Measurements from ENCODE around the gene RFT1. TPM values are rescaled to one million over a fixed set of nuclear protein-coding genes. Genes with fewer than 3 reads are reported as not detected.
A peak's percentile ranks its signal among the peaks of the same experiment; 100 is the strongest.

RFT1 gene
- total RNA-seq, 6 experiments from 2014 or later = 9.3 to 12.4 (median 10.4) TPM

DNA sequence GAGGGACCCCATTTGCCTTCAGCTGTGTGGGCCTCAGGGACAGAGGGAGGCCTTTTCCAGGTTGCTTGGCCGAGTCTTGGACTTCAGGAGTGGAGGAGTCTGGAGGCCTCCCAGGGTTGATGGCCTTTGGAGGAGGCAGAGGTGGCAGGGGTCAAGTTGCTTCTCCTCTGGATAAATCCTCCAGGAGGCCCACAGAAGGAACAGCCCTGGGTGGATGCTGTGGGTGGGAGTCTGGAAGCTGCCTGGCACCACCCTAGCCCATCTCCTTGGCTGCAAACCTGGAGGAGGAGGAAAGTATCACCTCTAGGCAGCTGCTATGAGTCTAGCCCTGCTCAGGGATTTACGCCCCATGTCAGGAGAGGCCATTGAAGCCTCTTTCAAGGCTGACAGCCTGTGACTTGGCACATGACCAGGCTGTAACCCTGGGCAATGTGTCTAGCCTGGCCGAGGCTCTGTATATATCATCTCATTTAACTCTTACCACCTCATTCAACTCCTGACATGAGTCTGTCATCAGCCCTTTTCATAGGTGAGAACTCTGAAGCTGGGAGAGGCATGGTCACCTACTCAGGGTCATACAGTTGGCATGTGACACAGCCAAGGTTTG, 27.8 kb upstream of the RFT1 start:
- TF ChIP-seq, protein P1, sequence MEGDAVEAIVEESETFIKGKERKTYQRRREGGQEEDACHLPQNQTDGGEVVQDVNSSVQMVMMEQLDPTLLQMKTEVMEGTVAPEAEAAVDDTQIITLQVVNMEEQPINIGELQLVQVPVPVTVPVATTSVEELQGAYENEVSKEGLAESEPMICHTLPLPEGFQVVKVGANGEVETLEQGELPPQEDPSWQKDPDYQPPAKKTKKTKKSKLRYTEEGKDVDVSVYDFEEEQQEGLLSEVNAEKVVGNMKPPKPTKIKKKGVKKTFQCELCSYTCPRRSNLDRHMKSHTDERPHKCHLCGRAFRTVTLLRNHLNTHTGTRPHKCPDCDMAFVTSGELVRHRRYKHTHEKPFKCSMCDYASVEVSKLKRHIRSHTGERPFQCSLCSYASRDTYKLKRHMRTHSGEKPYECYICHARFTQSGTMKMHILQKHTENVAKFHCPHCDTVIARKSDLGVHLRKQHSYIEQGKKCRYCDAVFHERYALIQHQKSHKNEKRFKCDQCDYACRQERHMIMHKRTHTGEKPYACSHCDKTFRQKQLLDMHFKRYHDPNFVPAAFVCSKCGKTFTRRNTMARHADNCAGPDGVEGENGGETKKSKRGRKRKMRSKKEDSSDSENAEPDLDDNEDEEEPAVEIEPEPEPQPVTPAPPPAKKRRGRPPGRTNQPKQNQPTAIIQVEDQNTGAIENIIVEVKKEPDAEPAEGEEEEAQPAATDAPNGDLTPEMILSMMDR (IDR thresholded peaks at IDR 0.05) = no peak
- no peak for TF ChIP-seq POLR2A (IDR thresholded peaks at IDR 0.05)
- Histone ChIP-seq H3K27me3 (no peaks in the 10 kb centered on the region), H3K4me1 (peaks cover 0 to 27% (median 9%) of the 10 kb centered on the region in 4 donors), H3K27ac (no peak overlapping the region), H3K4me3 (no peak overlapping the region), H3K36me3 (no peaks in the 10 kb centered on the region), H3K9me3 (no peaks in the 10 kb centered on the region)
- DNase-seq = no peak
- intact Hi-C loops (cut with DNase I) = no loop called here
- no peak for ATAC-seq
- WGBS (ENCODE audit: insufficient coverage, low coverage, low lambda C conversion rate, missing lambda C conversion rate) = 17% methylated on average over 1 of the region's 3 CpGs

DNA sequence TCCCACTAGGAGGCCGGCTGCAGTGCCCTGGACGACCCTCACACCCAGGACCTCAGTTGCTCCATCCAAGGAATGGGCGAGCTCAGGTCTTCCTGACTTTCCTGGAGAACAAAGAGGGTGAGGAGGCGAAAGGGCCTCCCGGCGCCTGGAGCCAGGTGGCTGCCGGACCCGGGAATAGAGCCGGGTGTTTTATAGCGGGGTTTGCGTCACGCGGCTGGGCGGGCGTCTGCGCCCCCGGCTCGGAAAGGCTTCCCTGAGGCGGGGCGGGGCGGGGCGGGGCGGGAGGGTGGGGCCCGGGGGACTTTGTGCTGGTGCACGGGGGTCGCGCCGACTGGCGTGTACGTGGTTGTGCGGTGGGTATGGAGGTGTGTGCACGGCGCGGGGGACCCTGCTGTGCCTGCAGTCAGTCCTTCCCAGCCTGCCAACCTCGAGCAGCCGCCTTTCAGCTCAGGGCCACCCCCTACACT, 26.2 kb upstream of the RFT1 start:
- Histone ChIP-seq H3K4me3 (no peak overlapping the region), H3K27me3 (no peaks in the 10 kb centered on the region), H3K36me3 (no peaks in the 10 kb centered on the region), H3K4me1 (peaks cover 0 to 27% (median 9%) of the 10 kb centered on the region in 4 donors), H3K9me3 (no peaks in the 10 kb centered on the region), H3K27ac (no peak overlapping the region)
- no peak for ATAC-seq
- DNase-seq = no peak
- 34% methylated on average over 3 of the region's 36 CpGs for WGBS (ENCODE audit: insufficient coverage, low coverage, low lambda C conversion rate, missing lambda C conversion rate)
- TF ChIP-seq POLR2A (IDR thresholded peaks at IDR 0.05) = no peak
- TF ChIP-seq, protein P1 (IDR thresholded peaks at IDR 0.05) = no peak
- intact Hi-C loops (cut with DNase I) = no loop called here

DNA sequence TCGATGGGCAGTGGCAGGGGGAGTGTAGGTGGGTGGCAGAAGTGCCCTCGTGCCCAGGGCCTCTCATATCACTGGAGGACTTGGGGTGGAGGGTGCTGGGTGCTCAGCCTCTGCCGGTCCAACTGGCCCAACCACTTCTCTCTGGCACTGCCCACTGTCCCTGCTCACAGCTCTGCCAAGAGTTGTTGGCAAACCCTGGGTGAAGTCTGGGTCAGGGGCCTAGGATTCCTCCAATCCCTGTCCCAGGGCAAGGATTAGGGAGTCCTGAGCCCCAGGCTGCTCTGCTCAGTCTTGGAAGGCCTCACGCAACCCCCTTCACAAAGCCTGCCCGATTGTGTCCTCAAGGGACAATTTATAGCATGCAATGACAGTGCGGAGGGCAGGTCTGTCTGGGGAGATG, 25.5 kb upstream of the RFT1 start:
- no peak overlapping the region for H3K27ac ChIP-seq
- no peak overlapping the region for H3K4me3 ChIP-seq
- peaks cover 0 to 32% (median 9%) of the 10 kb centered on the region in 4 donors for H3K4me1 ChIP-seq
- whole genome bisulfite sequencing (ENCODE audit: insufficient coverage, low coverage, low lambda C conversion rate, missing lambda C conversion rate) = 61% methylated on average over 3 of the region's 6 CpGs
- ATAC-seq (peak in 3 of 4 donors; percentile 50 to 56 (median 53)), DNase-seq (peak in 2 of 3 donors; percentile 74 to 82)
- H3K9me3 ChIP-seq = no peaks in the 10 kb centered on the region
- H3K36me3 ChIP-seq = no peaks in the 10 kb centered on the region
- intact Hi-C loops (cut with DNase I) = no loop called here
- no peaks in the 10 kb centered on the region for H3K27me3 ChIP-seq
- TF ChIP-seq, protein P1 (IDR thresholded peaks at IDR 0.05) = no peak
- no peak for TF ChIP-seq POLR2A (IDR thresholded peaks at IDR 0.05)

DNA sequence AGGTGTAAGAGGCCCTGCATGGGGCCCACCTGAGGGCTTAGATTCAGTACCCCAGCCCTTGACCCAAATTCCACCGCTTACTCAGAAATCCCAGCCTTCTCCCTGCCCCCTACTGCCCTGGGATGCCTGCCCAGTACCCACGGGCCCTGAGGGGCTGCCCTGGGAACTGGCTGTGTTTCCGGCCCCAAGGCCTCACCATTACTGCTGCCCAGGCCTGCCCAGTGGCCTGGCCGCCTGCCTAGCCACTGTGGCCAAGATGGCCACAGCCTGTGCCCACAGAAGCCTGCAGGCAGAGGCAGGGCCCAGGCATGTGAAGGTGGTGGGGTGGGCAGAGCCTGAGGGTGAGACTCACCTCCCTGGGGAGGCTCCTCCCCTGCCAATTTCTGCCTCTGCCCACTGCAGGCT, 24.6 kb upstream of the RFT1 start:
- peaks cover 0 to 35% (median 9%) of the 10 kb centered on the region in 4 donors for H3K4me1 ChIP-seq
- intact Hi-C loops (cut with DNase I) = no loop called here
- no peak overlapping the region for H3K4me3 ChIP-seq
- DNase-seq = no peak
- 40% methylated on average over 1 of the region's 4 CpGs for WGBS (ENCODE audit: insufficient coverage, low coverage, low lambda C conversion rate, missing lambda C conversion rate)
- no peak overlapping the region for H3K27ac ChIP-seq
- no peaks in the 10 kb centered on the region for H3K27me3 ChIP-seq
- no peaks in the 10 kb centered on the region for H3K36me3 ChIP-seq
- H3K9me3 ChIP-seq = no peaks in the 10 kb centered on the region
- TF ChIP-seq, protein P1 (IDR thresholded peaks at IDR 0.05) = no peak
- TF ChIP-seq POLR2A (IDR thresholded peaks at IDR 0.05) = no peak
- ATAC-seq = no peak
